ENCODE results near the gene ZAR1.
"Not testable (repeated sequence)": the region's sequence is repeated elsewhere in the genome, so short reads cannot be mapped to it uniquely, and the experiment has no call there.

The ZAR1 gene

GRCh38 chr4:48490012-48490679 lies at the start of gene ZAR1:
ZAR1 (plus strand) TSS chr4:48490252; CDS start chr4:48490292, 40 bp downstream.
- in situ Hi-C loops (cut with HindIII; ENCODE audit: low pct_unique_long_range_greater_than_20kb, low sequenced_read_pairs): no loop called here
- no peak for DNase-seq (ENCODE audit: low read depth in 1 of 2, low spot score in 1 of 2)
- TF ChIP-seq JUND (IDR thresholded peaks at IDR 0.05; ENCODE audit: low read depth): no peak

GRCh38 chr4:48440914-48441313 lies 49.1 kb upstream of the ZAR1 start:
- DNase-seq (ENCODE audit: low read depth in 1 of 2, low spot score in 1 of 2); in situ Hi-C loops (cut with HindIII; ENCODE audit: low pct_unique_long_range_greater_than_20kb, low sequenced_read_pairs): not testable (repeated sequence)

GRCh38 chr4:48445704-48446103 lies 44.3 kb upstream of the ZAR1 start:
- TF ChIP-seq JUND (IDR thresholded peaks at IDR 0.05; ENCODE audit: low read depth): no peak
- DNase-seq (ENCODE audit: low read depth in 1 of 2, low spot score in 1 of 2): peak in 1 of 2 experiments; percentile 5
- in situ Hi-C loops (cut with HindIII; ENCODE audit: low pct_unique_long_range_greater_than_20kb, low sequenced_read_pairs): no loop called here

GRCh38 chr4:48446642-48447041 lies 43.4 kb upstream of the ZAR1 start:
- DNase-seq (ENCODE audit: low read depth in 1 of 2, low spot score in 1 of 2): no peak
- in situ Hi-C loops (cut with HindIII; ENCODE audit: low pct_unique_long_range_greater_than_20kb, low sequenced_read_pairs): no loop called here
- no peak for TF ChIP-seq JUND (IDR thresholded peaks at IDR 0.05; ENCODE audit: low read depth)

- DNase-seq (ENCODE audit: low read depth in 1 of 2, low spot score in 1 of 2): no peak
- no peak for TF ChIP-seq JUND (IDR thresholded peaks at IDR 0.05; ENCODE audit: low read depth)
- in situ Hi-C loops (cut with HindIII; ENCODE audit: low pct_unique_long_range_greater_than_20kb, low sequenced_read_pairs): no loop called here
These were observed 40.9 kb upstream of the ZAR1 start for GRCh38 chr4:48449151-48449550.

GRCh38 chr4:48450740-48451139 lies 39.3 kb upstream of the ZAR1 start:
- in situ Hi-C loops (cut with HindIII; ENCODE audit: low pct_unique_long_range_greater_than_20kb, low sequenced_read_pairs): no loop called here
- no peak for TF ChIP-seq JUND (IDR thresholded peaks at IDR 0.05; ENCODE audit: low read depth)
- DNase-seq (ENCODE audit: low read depth in 1 of 2, low spot score in 1 of 2): no peak

- DNase-seq (ENCODE audit: low read depth in 1 of 2, low spot score in 1 of 2); in situ Hi-C loops (cut with HindIII; ENCODE audit: low pct_unique_long_range_greater_than_20kb, low sequenced_read_pairs): not testable (repeated sequence)
These were observed 38.4 kb upstream of the ZAR1 start for GRCh38 chr4:48451656-48452055.

GRCh38 chr4:48454591-48454990 lies 35.5 kb upstream of the ZAR1 start:
- no peak for TF ChIP-seq JUND (IDR thresholded peaks at IDR 0.05; ENCODE audit: low read depth)
- no peak for DNase-seq (ENCODE audit: low read depth in 1 of 2, low spot score in 1 of 2)
- in situ Hi-C loops (cut with HindIII; ENCODE audit: low pct_unique_long_range_greater_than_20kb, low sequenced_read_pairs): no loop called here

GRCh38 chr4:48461000-48461399 lies 29.1 kb upstream of the ZAR1 start:
- in situ Hi-C loops (cut with HindIII; ENCODE audit: low pct_unique_long_range_greater_than_20kb, low sequenced_read_pairs): no loop called here
- no peak for TF ChIP-seq JUND (IDR thresholded peaks at IDR 0.05; ENCODE audit: low read depth)
- no peak for DNase-seq (ENCODE audit: low read depth in 1 of 2, low spot score in 1 of 2)

- no peak for DNase-seq (ENCODE audit: low read depth in 1 of 2, low spot score in 1 of 2)
- no peak for TF ChIP-seq JUND (IDR thresholded peaks at IDR 0.05; ENCODE audit: low read depth)
- in situ Hi-C loops (cut with HindIII; ENCODE audit: low pct_unique_long_range_greater_than_20kb, low sequenced_read_pairs): no loop called here
These were observed 27.7 kb upstream of the ZAR1 start for GRCh38 chr4:48462363-48462762.

GRCh38 chr4:48467442-48467841 lies 22.6 kb upstream of the ZAR1 start:
- DNase-seq (ENCODE audit: low read depth in 1 of 2, low spot score in 1 of 2): no peak

GRCh38 chr4:48467891-48468290 lies 22.2 kb upstream of the ZAR1 start:
- in situ Hi-C loops (cut with HindIII; ENCODE audit: low pct_unique_long_range_greater_than_20kb, low sequenced_read_pairs): no loop called here
- DNase-seq (ENCODE audit: low read depth in 1 of 2, low spot score in 1 of 2): no peak

More at GRCh38 chr4:48467442-48467841, 22.6 kb upstream of the ZAR1 start:
- in situ Hi-C loops (cut with HindIII; ENCODE audit: low pct_unique_long_range_greater_than_20kb, low sequenced_read_pairs): no loop called here
- TF ChIP-seq JUND (IDR thresholded peaks at IDR 0.05; ENCODE audit: low read depth): no peak

GRCh38 chr4:48470137-48470536 lies 19.9 kb upstream of the ZAR1 start:
- TF ChIP-seq JUND (IDR thresholded peaks at IDR 0.05; ENCODE audit: low read depth): no peak
- in situ Hi-C loops (cut with HindIII; ENCODE audit: low pct_unique_long_range_greater_than_20kb, low sequenced_read_pairs): no loop called here
- no peak for DNase-seq (ENCODE audit: low read depth in 1 of 2, low spot score in 1 of 2)

More at GRCh38 chr4:48467891-48468290, 22.2 kb upstream of the ZAR1 start:
- TF ChIP-seq JUND (IDR thresholded peaks at IDR 0.05; ENCODE audit: low read depth): no peak

GRCh38 chr4:48470570-48470969 lies 19.5 kb upstream of the ZAR1 start:
- in situ Hi-C loops (cut with HindIII; ENCODE audit: low pct_unique_long_range_greater_than_20kb, low sequenced_read_pairs): no loop called here
- DNase-seq (ENCODE audit: low read depth in 1 of 2, low spot score in 1 of 2): no peak
- TF ChIP-seq JUND (IDR thresholded peaks at IDR 0.05; ENCODE audit: low read depth): no peak

Measured in T47D (cell line).